ENCODE measurements around the gene PDE4D.

- TF ChIP-seq, protein P1, sequence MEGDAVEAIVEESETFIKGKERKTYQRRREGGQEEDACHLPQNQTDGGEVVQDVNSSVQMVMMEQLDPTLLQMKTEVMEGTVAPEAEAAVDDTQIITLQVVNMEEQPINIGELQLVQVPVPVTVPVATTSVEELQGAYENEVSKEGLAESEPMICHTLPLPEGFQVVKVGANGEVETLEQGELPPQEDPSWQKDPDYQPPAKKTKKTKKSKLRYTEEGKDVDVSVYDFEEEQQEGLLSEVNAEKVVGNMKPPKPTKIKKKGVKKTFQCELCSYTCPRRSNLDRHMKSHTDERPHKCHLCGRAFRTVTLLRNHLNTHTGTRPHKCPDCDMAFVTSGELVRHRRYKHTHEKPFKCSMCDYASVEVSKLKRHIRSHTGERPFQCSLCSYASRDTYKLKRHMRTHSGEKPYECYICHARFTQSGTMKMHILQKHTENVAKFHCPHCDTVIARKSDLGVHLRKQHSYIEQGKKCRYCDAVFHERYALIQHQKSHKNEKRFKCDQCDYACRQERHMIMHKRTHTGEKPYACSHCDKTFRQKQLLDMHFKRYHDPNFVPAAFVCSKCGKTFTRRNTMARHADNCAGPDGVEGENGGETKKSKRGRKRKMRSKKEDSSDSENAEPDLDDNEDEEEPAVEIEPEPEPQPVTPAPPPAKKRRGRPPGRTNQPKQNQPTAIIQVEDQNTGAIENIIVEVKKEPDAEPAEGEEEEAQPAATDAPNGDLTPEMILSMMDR (IDR thresholded peaks at IDR 0.05; ENCODE audit: low read length) = no peak
- TF ChIP-seq EZH2 (optimal IDR thresholded peaks at IDR 0.05; ENCODE audit: low read depth, low read length) = no peak
- TF ChIP-seq EZH2phosphoT487 (IDR thresholded peaks at IDR 0.05; ENCODE audit: low read length) = no peak
Measured at GRCh38 chr5:59157068-59157467, 736.5 kb downstream of the PDE4D start.

All from MM.1S (cell line).